HL-60/S4 (cell line): ENCODE data around the gene FAM184B.

Experiments used
- in situ Hi-C: fragments of 300-500 bp; cut with MboI; formaldehyde crosslinking; loops from 2 replicates; pipeline ENCODE4 v1.14.3; 2022; ENCODE audit warnings: low sequenced_read_pairs

Gene FAM184B

GRCh38 chr4:17778431-17778830, 3.0 kb downstream of the FAM184B start:
- in situ Hi-C loops, result no loop called here

DNA sequence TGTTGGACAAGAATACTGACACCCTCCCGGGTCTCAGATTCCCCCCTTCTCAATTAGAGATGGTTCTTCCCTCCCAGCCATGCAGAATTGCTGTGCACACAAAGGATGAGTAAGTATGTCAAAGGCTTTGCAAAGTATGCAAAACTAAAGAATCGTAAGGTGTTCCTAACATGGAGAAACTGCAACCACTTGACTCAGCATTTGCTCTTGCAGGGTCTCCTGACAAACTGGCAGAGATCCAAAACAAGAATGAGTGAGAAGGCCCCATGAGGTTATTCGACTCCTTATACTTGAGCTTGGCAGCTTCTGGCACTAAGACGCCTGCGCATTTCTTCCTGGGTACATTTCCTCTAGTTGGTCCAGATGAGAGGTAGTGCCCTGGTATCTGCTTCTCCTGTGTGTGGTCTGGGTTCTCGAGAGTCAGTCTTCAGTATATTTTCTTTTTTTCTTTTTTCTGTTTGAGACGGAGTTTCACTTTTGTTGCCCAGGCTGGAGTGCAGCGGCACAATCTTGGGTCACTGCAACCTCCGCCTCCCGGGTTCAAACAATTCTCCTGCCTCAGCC, 8.2 kb downstream of the FAM184B start:
- in situ Hi-C loops, result no loop called here

DNA sequence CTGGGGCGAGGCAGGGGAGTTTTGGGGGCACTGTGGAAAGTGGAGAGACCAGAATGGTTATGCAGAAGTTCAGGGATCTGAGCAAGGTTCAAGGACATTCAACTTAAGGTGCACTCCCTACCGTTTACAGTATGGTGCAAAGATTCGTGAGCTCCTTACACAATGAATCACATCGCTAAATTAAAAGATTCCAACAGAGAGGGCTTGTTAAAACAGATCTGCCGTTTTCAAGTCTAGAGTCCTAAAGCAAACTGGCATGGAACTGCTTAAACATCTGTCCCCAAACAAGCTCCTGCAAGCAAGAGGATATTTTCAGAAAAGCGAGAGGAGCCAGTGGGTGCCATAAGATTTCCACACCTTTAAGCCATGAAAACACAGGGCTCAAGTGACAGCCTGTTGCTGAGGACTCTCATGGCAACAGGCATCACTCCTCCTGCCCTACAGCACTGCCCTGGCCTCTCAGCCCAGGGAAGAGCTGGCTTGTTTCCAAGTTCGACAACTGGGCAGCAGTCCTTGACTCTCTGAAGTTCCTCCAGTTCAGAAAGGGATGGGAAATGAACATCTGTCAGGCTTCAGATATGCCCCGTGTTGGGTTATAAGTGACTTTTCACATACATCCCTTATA, 10.0 kb downstream of the FAM184B start:
- in situ Hi-C loops, result no loop called here

- in situ Hi-C loops, result no loop called here
Observed at GRCh38 chr4:17770845-17771244, 10.6 kb downstream of the FAM184B start.

DNA sequence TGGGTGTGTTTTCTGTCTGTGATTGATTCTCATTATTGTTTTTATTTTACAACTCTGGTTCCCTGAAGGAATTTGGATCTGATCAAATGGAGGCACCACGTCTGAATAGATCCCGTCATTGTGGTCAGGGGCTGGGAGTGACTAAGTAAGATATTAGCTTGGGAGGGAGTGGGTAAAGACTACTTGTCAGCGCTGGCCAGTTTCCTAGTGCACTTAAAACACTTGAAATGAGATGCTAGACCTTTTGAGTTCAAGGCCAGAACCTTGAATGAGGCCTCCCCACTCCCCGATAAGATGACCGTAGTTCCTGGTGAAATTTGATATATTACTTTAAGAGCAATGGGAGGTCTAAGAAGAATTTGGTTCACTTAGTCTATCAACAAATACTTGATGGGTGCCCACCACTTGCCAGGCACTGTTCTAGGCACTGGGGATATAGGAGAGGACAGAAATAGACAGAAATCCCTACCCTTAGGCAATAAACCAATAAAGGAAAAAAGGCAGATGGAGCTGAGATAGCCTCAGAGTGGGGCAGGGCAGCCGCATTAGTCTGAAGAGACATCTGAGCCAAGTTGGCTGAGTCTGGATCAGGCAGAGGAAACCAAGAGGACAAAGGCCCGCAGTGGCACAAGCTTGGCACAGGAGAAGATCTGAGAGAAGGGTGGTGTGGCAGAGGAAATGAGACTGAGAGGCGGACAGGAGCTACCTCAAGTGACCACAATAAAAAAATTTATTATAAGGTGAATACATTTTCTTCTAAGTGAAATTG, 11.8 kb downstream of the FAM184B start:
- in situ Hi-C loops, result no loop called here

DNA sequence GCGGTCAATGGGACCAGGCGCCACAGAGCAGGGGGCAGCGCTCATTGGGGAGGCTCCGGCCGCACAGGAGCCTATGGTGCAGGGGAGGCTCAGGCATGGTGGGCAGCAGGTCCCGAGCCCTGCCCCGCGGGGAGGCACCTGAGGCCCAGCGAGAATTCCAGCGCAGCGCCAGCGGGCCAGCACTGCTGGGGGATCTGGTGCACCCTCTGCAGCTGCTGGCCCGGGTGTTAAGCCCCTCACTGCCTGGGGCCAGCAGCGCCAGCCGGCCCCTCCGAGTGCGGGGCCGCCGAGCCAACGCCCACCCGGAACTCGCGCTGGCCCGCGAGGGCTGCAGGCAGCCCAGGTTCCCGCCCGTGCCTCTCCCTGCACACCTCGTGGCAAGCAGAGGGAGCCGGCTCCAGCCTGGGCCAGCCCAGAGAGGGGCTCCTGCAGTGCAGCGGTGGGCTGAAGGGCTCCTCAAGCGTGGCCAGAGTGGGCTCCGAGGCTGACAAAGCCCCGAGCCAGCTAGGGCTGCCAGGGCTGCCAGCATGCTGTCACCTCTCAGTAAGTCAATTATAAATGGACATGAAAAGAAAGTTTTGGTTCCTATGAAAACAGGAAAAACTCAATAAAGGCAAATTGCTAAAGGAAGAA, 14.5 kb downstream of the FAM184B start:
- in situ Hi-C loops, result no loop called here

GRCh38 chr4:17765514-17766286, 15.7 kb downstream of the FAM184B start:
- in situ Hi-C loops, result no loop called here

- in situ Hi-C loops, result no loop called here
Observed at GRCh38 chr4:17763931-17764330, 17.5 kb downstream of the FAM184B start.

- in situ Hi-C loops, result no loop called here
Observed at GRCh38 chr4:17763416-17763815, 18.0 kb downstream of the FAM184B start.

DNA sequence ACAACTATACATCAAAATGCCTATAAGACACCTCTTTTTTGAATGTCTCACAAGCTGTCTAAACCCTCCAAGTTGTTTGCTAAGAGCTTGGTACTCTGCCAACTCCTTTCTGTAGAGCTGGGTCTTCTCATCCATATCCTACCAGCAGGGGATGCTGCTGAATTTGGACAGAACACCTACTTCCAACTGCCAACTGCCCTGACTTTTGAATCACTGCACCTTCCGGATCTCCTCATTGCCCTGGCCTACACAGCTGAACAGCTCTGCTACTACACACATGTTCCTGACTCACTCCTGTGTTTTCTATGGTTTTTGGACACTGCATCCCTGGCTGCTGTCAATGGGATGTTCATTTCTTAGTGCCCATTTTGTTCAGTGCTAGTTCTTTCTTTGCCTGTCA, 18.7 kb downstream of the FAM184B start:
- in situ Hi-C loops, result no loop called here

DNA sequence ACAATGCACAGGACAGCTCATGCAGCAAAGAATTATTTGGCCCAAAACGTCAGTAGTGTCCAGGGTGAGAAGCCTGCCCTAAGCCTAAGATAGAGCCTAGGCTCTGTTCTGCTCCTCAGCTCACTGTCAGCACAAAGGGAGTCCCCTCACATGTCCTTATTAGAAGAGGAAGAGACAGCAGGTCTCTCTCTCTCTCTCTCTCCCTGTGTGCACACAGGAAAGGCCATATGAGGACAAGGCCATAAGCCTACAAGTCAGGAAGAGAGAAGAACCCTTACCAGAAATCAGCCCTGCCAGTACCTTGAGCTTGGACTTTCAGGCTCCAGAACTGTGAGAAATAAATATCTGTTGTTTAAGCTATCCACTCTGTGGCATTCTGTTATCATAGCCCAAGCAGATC, 20.4 kb downstream of the FAM184B start:
- in situ Hi-C loops, result no loop called here

DNA sequence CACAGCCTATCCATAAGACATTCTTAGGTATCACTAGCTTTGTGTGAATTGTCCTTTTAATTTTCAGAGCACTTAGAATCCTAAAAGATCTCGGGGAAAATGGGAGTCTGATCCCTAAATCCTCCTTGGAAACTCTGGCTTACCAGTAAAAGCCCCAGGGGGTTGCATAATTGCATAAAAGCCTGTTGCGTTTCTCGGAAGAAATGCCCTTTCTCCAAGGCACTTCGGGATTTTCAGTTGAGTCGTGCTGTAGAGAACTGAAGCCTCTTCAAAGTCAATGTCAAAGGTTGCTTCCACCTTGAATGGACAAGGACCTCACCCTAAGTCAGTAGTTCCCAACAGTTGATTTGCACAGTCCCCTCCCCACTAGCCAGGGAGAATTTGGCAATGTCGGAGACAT, 20.8 kb downstream of the FAM184B start:
- in situ Hi-C loops, result no loop called here

DNA sequence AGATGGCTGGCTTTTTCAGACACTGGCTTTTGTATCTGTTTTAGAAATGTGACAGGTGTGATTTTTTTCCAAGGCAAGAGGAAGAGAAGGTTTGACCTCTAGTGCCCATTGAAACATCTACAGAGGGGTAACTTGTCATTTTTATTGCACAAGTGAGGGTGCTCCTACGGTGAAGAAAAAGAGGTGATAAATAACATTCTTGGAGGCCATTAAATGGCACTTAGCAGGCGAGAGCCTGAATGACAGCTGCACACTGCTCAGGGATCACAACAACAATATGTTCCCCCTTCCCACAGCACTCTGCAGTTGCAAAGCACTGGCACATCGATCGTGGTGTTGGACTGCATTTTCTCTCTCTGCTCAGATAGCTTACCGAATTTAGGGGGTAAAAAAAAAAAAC, 22.9 kb downstream of the FAM184B start:
- in situ Hi-C loops, result no loop called here

- in situ Hi-C loops, result no loop called here
Observed at GRCh38 chr4:17757621-17758020, 23.8 kb downstream of the FAM184B start.

GRCh38 chr4:17753646-17754045, 27.8 kb downstream of the FAM184B start:
- in situ Hi-C loops, result no loop called here

DNA sequence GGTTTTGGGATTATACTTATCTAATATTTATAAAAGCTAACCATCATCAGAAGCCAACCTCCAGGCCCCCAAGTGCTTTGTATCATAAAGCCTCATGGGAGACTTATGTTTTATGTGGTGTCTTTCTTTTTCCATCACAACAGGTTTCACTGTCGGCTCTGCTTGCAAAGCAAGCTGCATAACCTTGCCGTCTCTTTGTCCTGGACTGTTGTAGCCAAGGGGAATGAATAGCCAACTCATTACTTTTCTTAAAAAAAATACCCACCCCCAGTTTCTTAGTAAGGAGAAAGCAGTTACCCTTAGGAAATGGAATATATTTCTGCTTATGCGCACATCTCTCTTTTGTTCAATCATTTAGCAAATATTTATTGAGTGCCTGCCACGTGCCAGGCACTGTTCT, 40.7 kb downstream of the FAM184B start:
- in situ Hi-C loops, result no loop called here

GRCh38 chr4:17736484-17736883, 44.9 kb downstream of the FAM184B start:
- in situ Hi-C loops, result no loop called here

DNA sequence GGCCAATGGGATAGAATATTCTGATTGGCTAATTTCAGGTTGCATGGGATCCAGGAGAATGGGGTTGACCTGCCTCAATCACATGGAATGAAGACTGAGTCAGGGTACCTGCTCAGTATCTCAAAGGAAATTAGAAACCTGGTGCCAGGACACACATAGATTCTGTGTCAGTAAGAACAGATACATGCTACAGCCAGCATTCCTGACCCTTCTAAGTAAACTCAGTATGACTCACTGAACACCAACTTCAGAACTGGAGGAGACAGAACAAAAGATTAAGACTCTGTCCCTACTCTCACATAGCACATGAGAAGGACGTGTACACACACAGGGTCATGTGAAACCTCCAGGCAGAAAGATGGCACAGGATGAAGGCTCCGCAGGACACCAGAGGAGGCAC, 54.5 kb downstream of the FAM184B start:
- in situ Hi-C loops, result no loop called here

- in situ Hi-C loops, result no loop called here
Observed at GRCh38 chr4:17723648-17724047, 57.8 kb downstream of the FAM184B start.

DNA sequence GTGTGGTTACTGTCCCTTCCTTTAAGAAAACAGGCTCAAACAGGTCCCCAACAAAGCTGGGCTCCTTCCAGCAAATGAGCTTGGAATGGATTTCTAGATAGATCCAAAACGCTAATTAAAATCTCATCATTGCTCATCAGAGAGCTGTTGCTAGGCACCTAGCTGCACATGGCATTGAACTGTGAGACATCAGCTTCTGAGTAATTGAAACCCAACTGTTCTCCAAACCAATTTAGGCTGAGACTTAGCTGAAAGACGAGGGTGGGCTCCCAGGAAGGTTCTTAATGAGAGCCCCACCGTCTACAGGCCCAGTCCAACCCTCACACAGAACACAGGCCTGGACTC, 59.1 kb downstream of the FAM184B start:
- in situ Hi-C loops, result no loop called here
